B cell (primary cell): ENCODE data around the gene GPRIN2.

Source experiments
- EZH2 ChIP-seq: IDR thresholded peaks from 2 replicates; pipeline ENCODE4 v1.6.1; 2012; ENCODE audit warnings: borderline replicate concordance, low read depth, mild to moderate bottlenecking, moderate library complexity, low read length; ENCODE audit not compliant: insufficient read depth, poor library complexity, severe bottlenecking
- TF ChIP-seq, protein P1 (sequence below): fragments of 200-600 bp; IDR thresholded peaks from one replicate; pipeline ENCODE4 v1.8.0; 2022; ENCODE audit warnings: antibody characterized with exemption, mild to moderate bottlenecking

- TF ChIP-seq, protein P1, sequence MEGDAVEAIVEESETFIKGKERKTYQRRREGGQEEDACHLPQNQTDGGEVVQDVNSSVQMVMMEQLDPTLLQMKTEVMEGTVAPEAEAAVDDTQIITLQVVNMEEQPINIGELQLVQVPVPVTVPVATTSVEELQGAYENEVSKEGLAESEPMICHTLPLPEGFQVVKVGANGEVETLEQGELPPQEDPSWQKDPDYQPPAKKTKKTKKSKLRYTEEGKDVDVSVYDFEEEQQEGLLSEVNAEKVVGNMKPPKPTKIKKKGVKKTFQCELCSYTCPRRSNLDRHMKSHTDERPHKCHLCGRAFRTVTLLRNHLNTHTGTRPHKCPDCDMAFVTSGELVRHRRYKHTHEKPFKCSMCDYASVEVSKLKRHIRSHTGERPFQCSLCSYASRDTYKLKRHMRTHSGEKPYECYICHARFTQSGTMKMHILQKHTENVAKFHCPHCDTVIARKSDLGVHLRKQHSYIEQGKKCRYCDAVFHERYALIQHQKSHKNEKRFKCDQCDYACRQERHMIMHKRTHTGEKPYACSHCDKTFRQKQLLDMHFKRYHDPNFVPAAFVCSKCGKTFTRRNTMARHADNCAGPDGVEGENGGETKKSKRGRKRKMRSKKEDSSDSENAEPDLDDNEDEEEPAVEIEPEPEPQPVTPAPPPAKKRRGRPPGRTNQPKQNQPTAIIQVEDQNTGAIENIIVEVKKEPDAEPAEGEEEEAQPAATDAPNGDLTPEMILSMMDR = no peak
- TF ChIP-seq EZH2 = no peak
These were observed 7.0 kb downstream of the GPRIN2 start for GRCh38 chr10:46549171-46550075.
